HepG2 (cell line): ENCODE data around the gene RIPK3. TPM values are rescaled to one million over a fixed set of nuclear protein-coding genes. Genes with fewer than 3 reads are reported as not detected.
A peak's percentile ranks its signal among the peaks of the same experiment; 100 is the strongest.

Source experiments
- ATAC-seq: fragments of 200-7000 bp; cut with Tn5 transposase; 3 replicates; pipeline ENCODE4 v1.9.1; 2020; ENCODE audit warnings: mild to moderate bottlenecking, moderate library complexity
- BruUV-seq: library from RNA; stranded (reverse); fragments of 400-500 nt; replicated peaks from 2 replicates; lab custom pipeline; 2021; lab: Mats Ljungman, UMichigan
- CTCF ChIA-PET: fragments of 300-600 bp; formaldehyde crosslinking; extraction: SDS; loops from one replicate; lab custom pipeline; 2021; ENCODE audit warnings: low total read pairs, inconsistent platforms, low intra/inter-chr PET ratio; lab: Yijun Ruan, JAX
- POLR2A ChIA-PET: fragments of 350-600 bp; sonication (Branson Sonifier 250); formaldehyde crosslinking; loops from one replicate; lab custom pipeline; 2020; ENCODE audit warnings: antibody characterized with exemption, inconsistent platforms; lab: Yijun Ruan, JAX
- DNase-seq: peaks from one replicate; pipeline ENCODE4 v3.0.0-alpha.2; 2015; ENCODE audit warnings: low spot score
- FAIRE-seq: peaks from 3 replicates; lab custom pipeline; 2011; peaks lifted over from hg19 to GRCh38; lab: Jason Lieb, UNC
- H2AFZ ChIP-seq: one replicate; pipeline ENCODE4 v1.6.1; 2011; ENCODE audit warnings: low read length, inconsistent platforms
- H3K27ac ChIP-seq: fragments of 300-600 bp; 3 replicates; pipeline ENCODE4 v1.8.0; 2011; ENCODE audit warnings: mixed run types, mild to moderate bottlenecking, mixed read lengths, low read length, inconsistent platforms; ENCODE audit not compliant: insufficient read depth; ENCODE audit errors: extremely low read length
- H3K27me3 ChIP-seq, 2 experiments: fragments of 200-600 bp in 1 of 2; 2 replicates in 1 of 2; 3 replicates in 1 of 2; pipeline versions ENCODE4 v1.6.0 to v1.8.0; 2011; ENCODE audit warnings: low read length in 2 of 2, mild to moderate bottlenecking in 2 of 2, moderate library complexity in 2 of 2, inconsistent platforms in 1 of 2; ENCODE audit not compliant: insufficient read depth in 2 of 2, control insufficient read depth in 1 of 2
- H3K36me3 ChIP-seq, 2 experiments: fragments of 200-600 bp in 1 of 2; replicated peaks in 1 of 2; 2 replicates in 1 of 2; 3 replicates in 1 of 2; pipeline versions ENCODE4 v1.5.1 to v1.8.0; 2011; ENCODE audit warnings: low read length in 2 of 2, inconsistent platforms in 1 of 2; ENCODE audit not compliant: insufficient read depth in 2 of 2, control insufficient read depth in 1 of 2
- H3K4me1 ChIP-seq: 2 replicates; pipeline ENCODE4 v1.5.1; 2012; ENCODE audit warnings: low read length, inconsistent platforms; ENCODE audit not compliant: insufficient read depth
- H3K4me2 ChIP-seq: 2 replicates; pipeline ENCODE4 v1.6.0; 2011; ENCODE audit warnings: low read depth, low read length, inconsistent platforms
- H3K4me3 ChIP-seq, 3 experiments: fragments of 200-600 bp in 1 of 3; sonication (generic), shearing (Covaris generic) in 1 of 3; replicated peaks in 1 of 3; 2 replicates each; pipeline ENCODE4 v1.5.1; 2011 to 2016; ENCODE audit warnings: low read length in 3 of 3, inconsistent platforms in 2 of 3, low read depth in 2 of 3, mild to moderate bottlenecking in 2 of 3, control low read depth in 1 of 3, mixed read lengths in 1 of 3; ENCODE audit not compliant: insufficient read depth in 1 of 3
- H3K79me2 ChIP-seq: one replicate; pipeline ENCODE4 v1.6.1; 2011; ENCODE audit warnings: low read length, inconsistent platforms; ENCODE audit not compliant: insufficient read depth
- H3K9ac ChIP-seq: 2 replicates; pipeline ENCODE4 v1.6.0; 2011; ENCODE audit warnings: mild to moderate bottlenecking, low read depth, low read length, inconsistent platforms; ENCODE audit not compliant: insufficient read depth
- H3K9me3 ChIP-seq: 2 replicates; pipeline ENCODE4 v1.5.1; 2012; ENCODE audit warnings: mild to moderate bottlenecking, low read length
- H4K20me1 ChIP-seq: 2 replicates; pipeline ENCODE4 v1.6.0; 2011; ENCODE audit warnings: inconsistent platforms, mild to moderate bottlenecking, low read length, moderate library complexity; ENCODE audit not compliant: insufficient read depth
- CBX2 ChIP-seq, 2 experiments: fragments of 200-600 bp in 1 of 2; sonication (generic); formaldehyde crosslinking in 1 of 2; IDR thresholded peaks; 2 replicates each; pipeline versions ENCODE4 v1.7.0 to v1.8.1; 2018 to 2022; ENCODE audit warnings: low read depth in 2 of 2, low read length in 1 of 2, mild to moderate bottlenecking in 1 of 2, missing genetic modification reagents in 1 of 2
- EED ChIP-seq: sonication (generic); formaldehyde crosslinking; IDR thresholded peaks from 2 replicates; pipeline ENCODE4 v1.5.0; 2020; ENCODE audit warnings: mild to moderate bottlenecking, missing genetic modification reagents
- GLI4 ChIP-seq: sonication (generic); formaldehyde crosslinking; IDR thresholded peaks from 2 replicates; pipeline ENCODE4 v1.5.1; 2020; ENCODE audit warnings: missing genetic modification reagents, mild to moderate bottlenecking, moderate library complexity, borderline replicate concordance
- KLF6 ChIP-seq: IDR thresholded peaks from 2 replicates; pipeline ENCODE4 v1.8.0; 2016; ENCODE audit warnings: missing biosample characterization, missing genetic modification reagents
- NCOA1 ChIP-seq: sonication (generic); formaldehyde crosslinking; IDR thresholded peaks from 2 replicates; pipeline ENCODE4 v1.9.0; 2021; ENCODE audit warnings: missing genetic modification reagents
- NCOR1 ChIP-seq: fragments of 200-600 bp; sonication (generic); IDR thresholded peaks from 2 replicates; pipeline ENCODE4 v1.7.0; 2017; ENCODE audit warnings: antibody characterized with exemption, low read length, borderline replicate concordance
- RARG ChIP-seq: sonication (generic); formaldehyde crosslinking; IDR thresholded peaks from 2 replicates; pipeline ENCODE4 v1.4.0; 2020; ENCODE audit warnings: low read depth, mild to moderate bottlenecking, missing genetic modification reagents
- SAP130 ChIP-seq: IDR thresholded peaks from 2 replicates; pipeline ENCODE4 v1.6.1; 2016; ENCODE audit warnings: low read depth
- TFAP4 ChIP-seq: sonication (generic); IDR thresholded peaks from 2 replicates; pipeline ENCODE4 v1.6.1; 2016; ENCODE audit warnings: low read depth, borderline replicate concordance
- ZFP36L1 ChIP-seq: sonication (generic); formaldehyde crosslinking; IDR thresholded peaks from 2 replicates; pipeline ENCODE4 v1.8.0; 2022; ENCODE audit warnings: mild to moderate bottlenecking, missing genetic modification reagents, moderate library complexity
- ZNF263 ChIP-seq: sonication (generic); formaldehyde crosslinking; IDR thresholded peaks from 2 replicates; pipeline ENCODE4 v1.4.0; 2020; ENCODE audit warnings: missing genetic modification reagents
- ZNF264 ChIP-seq: sonication (generic); formaldehyde crosslinking; IDR thresholded peaks from 2 replicates; pipeline ENCODE4 v1.4.0; 2020; ENCODE audit warnings: missing genetic modification reagents
- ZNF337 ChIP-seq: sonication (generic); formaldehyde crosslinking; IDR thresholded peaks from 2 replicates; pipeline ENCODE4 v1.5.1; 2020; ENCODE audit warnings: missing genetic modification reagents, low read depth, mild to moderate bottlenecking, borderline replicate concordance
- ZNF768 ChIP-seq: sonication (generic); formaldehyde crosslinking; IDR thresholded peaks from 2 replicates; pipeline ENCODE4 v1.4.0; 2020; ENCODE audit warnings: missing genetic modification reagents
- ZNF773 ChIP-seq: sonication (generic); formaldehyde crosslinking; IDR thresholded peaks from 2 replicates; pipeline ENCODE4 v1.4.0; 2020; ENCODE audit warnings: missing genetic modification reagents, borderline replicate concordance
- WGBS: methylation state at CpG from one replicate; pipeline ENCODE4 v1.1.6; 2017; ENCODE audit warnings: low lambda C conversion rate; 5-methylcytosine and 5-hydroxymethylcytosine counted together
- in situ Hi-C: cut with HindIII; loops from 2 replicates; pipeline ENCODE4 v1.10.0; 2017; ENCODE audit warnings: low pct_unique_long_range_greater_than_20kb; ENCODE audit not compliant: extremely low pct_ligation_motif_present
- intact Hi-C: fragments of 100-400 bp; cut with micrococcal nuclease; formaldehyde crosslinking; loops from one replicate; pipeline ENCODE4 v1.10.0; 2022; ENCODE audit not compliant: unreplicated experiment
- polyA plus RNA-seq, 8 experiments: library from polyadenylated mRNA; depleted of rRNA in 3 of 8; stranded (reverse) in 7 of 8; unstranded in 1 of 8; fragments of >200 nt; fragmentation: Illumina TruSeq in 4 of 8; extraction: Trizol in 4 of 8; gene quantifications; 2 replicates each; pipeline versions ENCODE4 v1.2.1 to v1.2.3, GENCODE V29; 2011 to 2016; ENCODE audit warnings: low read depth in 4 of 8, missing spikeins in 1 of 8, mixed read lengths in 1 of 8; ENCODE audit not compliant: insufficient read depth in 1 of 8
- total RNA-seq, 5 experiments: library from RNA; depleted of rRNA; stranded (reverse); fragments of >200 nt; fragmentation: Illumina TruSeq; extraction: Trizol; gene quantifications; 2 replicates each; pipeline ENCODE4 v1.2.3, GENCODE V29; 2016; ENCODE audit warnings: low read depth in 1 of 5
- TF ChIP-seq, protein P1 (sequence below): sonication (generic); formaldehyde crosslinking; IDR thresholded peaks from 2 replicates; pipeline ENCODE4 v1.5.1; 2020; ENCODE audit warnings: mild to moderate bottlenecking, missing genetic modification reagents
- TF ChIP-seq, protein P2 (sequence below): sonication (generic); formaldehyde crosslinking; IDR thresholded peaks from 2 replicates; pipeline ENCODE4 v1.5.0; 2020; ENCODE audit warnings: missing genetic modification reagents

The RIPK3 gene
- total and polyA plus RNA-seq, 2 of the 13 experiments (the other 11 are each of a cell fraction or from before 2014, with no cell fraction given), result not detected

- ChIA-PET CTCF (interaction anchor here (1.6 to 5.7 kb wide), 5 partner anchors 9 to 86 kb away, joined by 4 to 217 read pairs (median 44); partner anchors contain the start of genes CHMP4A, CIDEB, LTB4R2 and MDP1), POLR2A (interaction anchor here (0.6 to 24.7 kb wide), 35 partner anchors 9 to 541 kb away, joined by 3 to 850 read pairs (median 6); partner anchors contain the start of genes CBLN3, CHMP4A, CIDEB and DCAF11)
- H3K4me3 ChIP-seq, result peak within 1 kb of the TSS; percentile 79 to 98 (median 89)
- H3K27ac ChIP-seq, result peak within 1 kb of the TSS; percentile 83
- H3K4me2 ChIP-seq, result peak within 1 kb of the TSS; percentile 99
- no peaks in the 10 kb centered on the region; a peak in 1 of 5 replicates for H3K27me3 ChIP-seq
- WGBS, result under 1% methylated on average over 58 of the region's 75 CpGs
- H3K79me2 ChIP-seq, result peaks cover 39% of the 10 kb centered on the region
- in situ Hi-C loops, result loop anchor here (5.0 kb wide), 1 partner anchor 57 kb away; the partner anchor contains the start of gene TINF2
- H3K9me3 ChIP-seq, result no peaks in the 10 kb centered on the region
- H2AFZ ChIP-seq, result no peak within 1 kb of the TSS
- H3K9ac ChIP-seq, result peak within 1 kb of the TSS; percentile 92
- intact Hi-C loops, result loop anchor here (1.0 to 10.0 kb wide), 3 partner anchors 8 to 995 kb away; partner anchors contain the start of genes BCL2L2, CIDEB, EMC9 and PPP1R3E
- FAIRE-seq (peak; percentile 74), ATAC-seq (peak; percentile 80), DNase-seq (peak; percentile 93)
- peaks cover 44 to 55% of the 10 kb centered on the region in 2 experiments for H3K36me3 ChIP-seq
- TSS peak; percentile 67 for BruUV-seq
- 0 out of 2 replicates have a peak, but pooled peaks cover 4% of the 10 kb centered on the region for H4K20me1 ChIP-seq
- H3K4me1 ChIP-seq, result peaks cover 45% of the 10 kb centered on the region
- TF ChIP-seq, protein P1, sequence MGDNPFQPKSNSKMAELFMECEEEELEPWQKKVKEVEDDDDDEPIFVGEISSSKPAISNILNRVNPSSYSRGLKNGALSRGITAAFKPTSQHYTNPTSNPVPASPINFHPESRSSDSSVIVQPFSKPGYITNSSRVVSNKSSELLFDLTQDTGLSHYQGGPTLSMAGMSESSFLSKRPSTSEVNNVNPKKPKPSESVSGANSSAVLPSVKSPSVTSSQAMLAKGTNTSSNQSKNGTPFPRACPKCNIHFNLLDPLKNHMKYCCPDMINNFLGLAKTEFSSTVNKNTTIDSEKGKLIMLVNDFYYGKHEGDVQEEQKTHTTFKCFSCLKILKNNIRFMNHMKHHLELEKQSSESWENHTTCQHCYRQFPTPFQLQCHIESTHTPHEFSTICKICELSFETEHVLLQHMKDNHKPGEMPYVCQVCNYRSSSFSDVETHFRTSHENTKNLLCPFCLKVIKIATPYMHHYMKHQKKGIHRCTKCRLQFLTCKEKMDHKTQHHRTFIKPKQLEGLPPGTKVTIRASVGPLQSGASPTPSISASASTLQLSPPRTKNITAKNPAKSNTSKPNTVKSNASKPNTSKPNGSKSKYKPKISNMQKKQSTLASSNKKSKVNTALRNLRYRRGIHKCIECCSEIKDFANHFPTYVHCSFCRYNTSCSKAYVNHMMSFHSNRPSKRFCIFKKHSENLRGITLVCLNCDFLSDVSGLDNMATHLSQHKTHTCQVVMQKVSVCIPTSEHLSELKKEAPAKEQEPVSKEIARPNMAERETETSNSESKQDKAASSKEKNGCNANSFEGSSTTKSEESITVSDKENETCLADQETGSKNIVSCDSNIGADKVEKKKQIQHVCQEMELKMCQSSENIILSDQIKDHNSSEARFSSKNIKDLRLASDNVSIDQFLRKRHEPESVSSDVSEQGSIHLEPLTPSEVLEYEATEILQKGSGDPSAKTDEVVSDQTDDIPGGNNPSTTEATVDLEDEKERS (CRISPR knock-in tag), result peak; percentile 99
- TF ChIP-seq ZNF773 (0 out of 2 replicates have a peak, but pooled peaks have one; percentile 24), ZNF768 (CRISPR knock-in tag) (peak; percentile 69), SAP130 (CRISPR knock-in tag) (peak; percentile 100), ZNF337 (peak; percentile 99), ZNF263 (peak; percentile 84), ZNF264 (peak; percentile 94), CBX2 (IDR thresholded peaks at IDR 0.05; ENCODE audit: low read depth, low read length) (no peak; the same call in 1 of the 2 replicates), CBX2 (CRISPR knock-in tag; IDR thresholded peaks at IDR 0.05; ENCODE audit: low read depth) (no peak), ZFP36L1 (CRISPR knock-in tag) (peak; percentile 97), RARG (CRISPR knock-in tag) (0 out of 2 replicates have a peak, but pooled peaks have one; percentile 86), TFAP4 (peak; percentile 94), NCOR1 (peak; percentile 67; the same call in 1 of the 2 replicates), EED (CRISPR knock-in tag) (peak; percentile 96), KLF6 (CRISPR knock-in tag) (peak; percentile 94), GLI4 (CRISPR knock-in tag) (peak; percentile 100), NCOA1 (CRISPR knock-in tag) (peak; percentile 88; the same call in 1 of the 2 replicates)
- TF ChIP-seq, protein P2, sequence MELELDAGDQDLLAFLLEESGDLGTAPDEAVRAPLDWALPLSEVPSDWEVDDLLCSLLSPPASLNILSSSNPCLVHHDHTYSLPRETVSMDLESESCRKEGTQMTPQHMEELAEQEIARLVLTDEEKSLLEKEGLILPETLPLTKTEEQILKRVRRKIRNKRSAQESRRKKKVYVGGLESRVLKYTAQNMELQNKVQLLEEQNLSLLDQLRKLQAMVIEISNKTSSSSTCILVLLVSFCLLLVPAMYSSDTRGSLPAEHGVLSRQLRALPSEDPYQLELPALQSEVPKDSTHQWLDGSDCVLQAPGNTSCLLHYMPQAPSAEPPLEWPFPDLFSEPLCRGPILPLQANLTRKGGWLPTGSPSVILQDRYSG (CRISPR knock-in tag), result peak; percentile 90; the same call in 1 of the 2 replicates
These were observed 40.3 kb downstream of the RIPK3 start, which contains the start of the genes DHRS1 and NOP9 for GRCh38 chr14:24299255-24300191. Gene DHRS1, minus strand, starts transcription at chr14:24299780. Its CDS starts 674 bp downstream, at chr14:24299106. Gene NOP9, plus strand, starts transcription at chr14:24299850. Its CDS starts 105 bp downstream, at chr14:24299955.
